Keratinocyte (primary cell): ENCODE results near the gene SLC12A9.

Experiments
- CTCF ChIP-seq, 3 experiments: IDR thresholded peaks in 1 of 3; conservative IDR thresholded peaks in 1 of 3; optimal IDR thresholded peaks in 1 of 3; 2 replicates in 2 of 3; 3 replicates in 1 of 3; pipeline versions ENCODE3 to v1.5.1; 2011; ENCODE audit warnings: low read length in 3 of 3, mild to moderate bottlenecking in 3 of 3, moderate library complexity in 2 of 3, control low read depth in 1 of 3, inconsistent platforms in 1 of 3; ENCODE audit not compliant: insufficient read depth in 2 of 3; ENCODE audit errors: extremely low read depth in 1 of 3
- EZH2 ChIP-seq: IDR thresholded peaks from one replicate; pipeline ENCODE4 v1.6.1; 2012; ENCODE audit warnings: inconsistent platforms, mild to moderate bottlenecking, low read length, moderate library complexity

DNA sequence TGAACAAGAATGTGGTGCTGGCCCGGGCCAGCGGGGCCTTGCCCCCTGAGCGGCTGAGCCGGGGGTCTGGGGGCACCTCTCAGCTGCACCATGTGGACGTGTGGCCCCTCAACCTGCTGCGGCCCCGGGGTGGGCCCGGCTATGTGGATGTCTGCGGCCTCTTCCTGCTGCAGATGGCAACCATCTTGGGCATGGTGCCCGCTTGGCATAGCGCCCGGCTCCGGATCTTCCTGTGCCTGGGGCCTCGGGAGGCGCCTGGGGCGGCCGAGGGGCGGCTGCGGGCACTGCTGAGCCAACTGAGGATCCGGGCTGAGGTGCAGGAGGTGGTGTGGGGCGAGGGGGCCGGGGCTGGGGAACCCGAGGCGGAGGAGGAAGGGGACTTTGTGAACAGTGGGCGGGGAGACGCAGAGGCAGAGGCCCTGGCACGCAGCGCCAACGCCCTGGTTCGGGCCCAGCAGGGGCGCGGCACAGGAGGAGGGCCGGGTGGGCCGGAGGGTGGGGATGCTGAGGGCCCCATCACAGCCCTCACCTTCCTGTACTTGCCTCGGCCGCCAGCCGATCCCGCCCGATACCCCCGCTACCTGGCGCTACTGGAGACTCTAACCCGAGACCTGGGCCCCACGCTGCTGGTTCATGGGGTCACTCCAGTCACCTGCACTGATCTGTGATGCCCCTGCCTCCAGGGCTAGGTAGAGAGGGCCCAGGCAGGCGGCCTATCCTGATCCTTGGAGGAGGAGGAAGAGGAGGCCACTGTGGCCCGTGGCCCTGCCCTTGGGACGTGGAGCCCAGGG, 13.6 kb downstream of the SLC12A9 start:
- TF ChIP-seq CTCF (optimal IDR thresholded peaks at IDR 0.05 in 1 of 3, IDR thresholded peaks at IDR 0.05 in 1 of 3, conservative IDR thresholded peaks at IDR 0.05 in 1 of 3; ENCODE audit: extremely low read depth in 1 of 3, insufficient read depth in 2 of 3, low read length in 3 of 3) (no peak), EZH2 (no peak)
